Endothelial cell (in vitro differentiated cells): ENCODE measurements around the gene ZKSCAN1. TPM values are rescaled to one million over a fixed set of nuclear protein-coding genes. Genes with fewer than 3 reads are reported as not detected.
"Not testable (repeated sequence)": the region's sequence is repeated elsewhere in the genome, so short reads cannot be mapped to it uniquely, and the experiment has no call there.

Experiments
- DNase-seq: peaks from one replicate; pipeline ENCODE4 v3.0.0; 2021; ENCODE audit warnings: low spot score
- H3K27ac Mint-ChIP-seq: one replicate; pipeline ENCODE4 v1.8.0; 2021; ENCODE audit warnings: mixed read lengths, inconsistent platforms; ENCODE audit not compliant: unreplicated experiment
- H3K27me3 Mint-ChIP-seq: one replicate; pipeline ENCODE4 v1.8.0; 2021; ENCODE audit warnings: mild to moderate bottlenecking, moderate library complexity, mixed read lengths, inconsistent platforms; ENCODE audit not compliant: unreplicated experiment
- H3K36me3 Mint-ChIP-seq: one replicate; pipeline ENCODE4 v1.8.0; 2021; ENCODE audit warnings: mild to moderate bottlenecking, low read depth, mixed read lengths, inconsistent platforms; ENCODE audit not compliant: unreplicated experiment
- H3K4me1 Mint-ChIP-seq: one replicate; pipeline ENCODE4 v1.8.0; 2021; ENCODE audit warnings: mild to moderate bottlenecking, mixed read lengths, inconsistent platforms; ENCODE audit not compliant: unreplicated experiment
- H3K4me3 Mint-ChIP-seq: one replicate; pipeline ENCODE4 v1.8.0; 2021; ENCODE audit warnings: mild to moderate bottlenecking, mixed read lengths, inconsistent platforms; ENCODE audit not compliant: unreplicated experiment
- H3K9me3 Mint-ChIP-seq: one replicate; pipeline ENCODE4 v1.8.0; 2021; ENCODE audit warnings: mixed read lengths, inconsistent platforms; ENCODE audit not compliant: unreplicated experiment
- CTCF ChIP-seq: fragments of 200-600 bp; sonication (generic); IDR thresholded peaks from one replicate; pipeline ENCODE4 v1.5.0; 2021; ENCODE audit warnings: antibody characterized with exemption; ENCODE audit not compliant: unreplicated experiment
- long read RNA-seq: library from polyadenylated mRNA; unstranded; transcript quantifications from one replicate; pipeline ENCODE4 v2.0.0, GENCODE V29; 2020; ENCODE audit not compliant: unreplicated experiment
- total RNA-seq: library from RNA; stranded (reverse); fragmentation: NEBNext Ultra II Directional; extraction: Animal tissue kit (Norgen Biotek cat#: 25700); gene quantifications from one replicate; pipeline ENCODE4 v1.2.1, GENCODE V29; 2021; ENCODE audit not compliant: unreplicated experiment

The ZKSCAN1 gene
- 63.1 TPM for total RNA-seq
- long read RNA-seq, full-length matches to known transcripts = 3 of 5 reads
- long read RNA-seq, partial matches to known transcripts = 1 of 5 reads
- long read RNA-seq, other reads (novel, unspliced or antisense) = 1 of 5 reads

DNA sequence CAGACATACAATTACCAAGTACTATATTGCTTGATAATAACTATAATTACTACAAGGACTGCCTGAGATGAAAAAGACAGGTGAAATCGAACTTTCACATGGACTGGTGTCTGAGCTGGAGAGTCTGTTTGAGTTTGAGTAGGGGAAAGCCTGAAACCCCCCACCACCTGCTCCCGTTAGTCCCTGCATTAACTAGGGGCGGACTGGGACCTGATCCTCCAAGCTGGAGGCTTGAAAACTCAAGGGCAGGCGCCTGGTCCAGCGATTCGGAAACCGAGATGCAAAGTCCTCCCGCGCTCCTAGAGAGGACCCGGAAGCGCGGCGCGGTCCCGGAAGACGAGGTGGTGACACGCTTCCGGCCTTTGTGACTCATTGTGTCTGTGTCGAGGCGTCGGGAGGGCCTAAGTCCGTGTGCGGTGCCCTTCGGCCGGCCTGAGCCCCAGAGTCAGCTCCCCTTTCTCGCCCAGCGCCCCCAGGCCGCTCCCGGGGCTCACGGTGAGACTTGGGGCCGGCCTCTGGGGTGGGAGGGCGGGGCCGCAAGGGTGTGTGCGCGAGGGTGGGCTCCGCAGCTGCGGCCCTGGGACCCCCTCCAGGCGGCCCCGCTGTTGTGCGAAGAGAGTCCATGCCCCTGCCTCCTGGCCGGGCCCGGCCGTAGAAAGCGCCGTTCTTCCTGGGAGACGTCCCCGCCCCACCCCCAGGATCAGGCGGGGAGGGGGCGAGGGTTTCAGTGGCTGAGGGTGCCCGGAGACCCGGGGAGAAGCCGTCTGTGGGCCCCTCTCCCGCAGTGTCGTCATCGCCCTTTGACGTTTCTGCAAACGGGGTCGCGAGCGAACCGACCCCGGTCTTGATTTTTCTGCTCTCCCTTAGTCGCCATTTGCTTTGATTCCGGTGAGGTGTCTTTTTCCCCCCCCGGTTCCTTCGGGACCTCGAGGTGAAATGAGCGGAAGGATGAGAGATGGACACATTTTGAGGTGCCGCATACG lies at the start of gene ZKSCAN1:
Gene ZKSCAN1 (plus strand): TSS at position 365 of the 983 bp plus-strand sequence. CDS start 7,911 bp downstream, outside the sequence.
- no peak for TF ChIP-seq CTCF
- DNase-seq = peak; percentile 83
- Mint-ChIP-seq H3K36me3 (peaks cover 14% of the 10 kb centered on the region), H3K27me3 (peaks cover 12% of the 10 kb centered on the region), H3K4me1 (peaks cover 17% of the 10 kb centered on the region), H3K27ac (peak within 1 kb of the TSS; percentile 98), H3K4me3 (peak within 1 kb of the TSS; percentile 99), H3K9me3 (no peaks in the 10 kb centered on the region)

GRCh38 chr7:99969298-99969697 lies 46.1 kb upstream of the ZKSCAN1 start:
- Mint-ChIP-seq H3K9me3 (no peaks in the 10 kb centered on the region), H3K4me3 (no peak overlapping the region), H3K27ac (no peak overlapping the region), H3K27me3 (peaks cover 7% of the 10 kb centered on the region), H3K36me3 (no peaks in the 10 kb centered on the region), H3K4me1 (no peaks in the 10 kb centered on the region)
- no peak for DNase-seq
- TF ChIP-seq CTCF = no peak

GRCh38 chr7:99969813-99970212 lies 45.6 kb upstream of the ZKSCAN1 start:
- H3K36me3 Mint-ChIP-seq, H3K4me1 Mint-ChIP-seq, DNase-seq, H3K27me3 Mint-ChIP-seq, H3K9me3 Mint-ChIP-seq, H3K27ac Mint-ChIP-seq, H3K4me3 Mint-ChIP-seq: not testable (repeated sequence)

DNA sequence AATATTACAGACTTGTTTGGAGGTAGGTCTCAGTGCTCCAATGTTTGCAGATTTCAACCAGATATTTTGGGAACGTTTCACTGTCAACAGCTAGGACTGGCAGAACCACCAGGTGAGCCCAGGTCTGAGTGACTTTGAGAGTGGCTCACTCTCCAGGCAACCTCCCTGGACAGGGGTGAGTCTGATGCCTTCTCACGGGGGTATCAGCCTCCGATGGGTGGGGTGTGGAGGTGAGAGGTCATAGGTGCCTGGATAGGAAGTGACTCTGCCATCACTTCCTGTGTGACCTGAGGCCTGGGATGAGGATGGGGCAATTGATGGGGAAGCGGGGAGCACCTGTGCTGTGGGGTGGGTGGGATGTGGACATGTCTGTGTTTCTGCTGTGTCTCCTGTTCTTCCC lies 44.2 kb upstream of the ZKSCAN1 start:
- DNase-seq = no peak
- peaks cover 7% of the 10 kb centered on the region for H3K27me3 Mint-ChIP-seq
- no peak for TF ChIP-seq CTCF
- no peaks in the 10 kb centered on the region for H3K36me3 Mint-ChIP-seq
- no peak overlapping the region for H3K4me3 Mint-ChIP-seq
- no peaks in the 10 kb centered on the region for H3K9me3 Mint-ChIP-seq
- no peaks in the 10 kb centered on the region for H3K4me1 Mint-ChIP-seq
- no peak overlapping the region for H3K27ac Mint-ChIP-seq

DNA sequence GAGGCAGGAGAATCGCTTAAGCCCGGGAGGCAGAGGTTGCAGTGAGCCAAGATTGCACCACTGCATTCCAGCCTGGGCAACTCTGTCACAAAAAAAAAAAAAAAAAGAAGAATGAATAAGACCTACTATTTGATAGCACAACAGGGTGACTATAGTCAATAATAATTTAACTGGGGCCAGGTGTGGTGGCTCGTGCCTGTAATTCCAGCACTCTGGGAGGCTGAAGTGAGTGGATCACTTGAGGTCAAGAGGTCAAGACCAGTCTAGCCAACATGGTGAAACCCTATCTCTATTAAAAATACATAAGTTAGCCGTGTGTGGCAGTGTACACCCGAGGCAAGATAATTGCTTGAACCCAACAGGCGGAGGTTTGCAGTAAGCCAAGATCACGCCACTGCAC lies 41.6 kb upstream of the ZKSCAN1 start:
- not testable (repeated sequence) for DNase-seq, H3K9me3 Mint-ChIP-seq, H3K4me3 Mint-ChIP-seq, H3K27me3 Mint-ChIP-seq, H3K27ac Mint-ChIP-seq, H3K36me3 Mint-ChIP-seq, H3K4me1 Mint-ChIP-seq

- Mint-ChIP-seq H3K4me3 (no peak overlapping the region), H3K27me3 (peaks cover 2% of the 10 kb centered on the region), H3K4me1 (no peaks in the 10 kb centered on the region), H3K9me3 (no peaks in the 10 kb centered on the region), H3K27ac (no peak overlapping the region), H3K36me3 (no peaks in the 10 kb centered on the region)
- no peak for TF ChIP-seq CTCF
- no peak for DNase-seq
Observed at GRCh38 chr7:99974681-99975080, 40.7 kb upstream of the ZKSCAN1 start.
